Esophagus squamous epithelium (tissue), 5 donors: Measurements from ENCODE around the gene ZBTB21. TPM values are rescaled to one million over a fixed set of nuclear protein-coding genes. Genes with fewer than 3 reads are reported as not detected.
A peak's percentile ranks its signal among the peaks of the same experiment; 100 is the strongest.

Experiments used
- DNase-seq: peaks from one replicate; lab custom pipeline; 2025; lab: John Stamatoyannopoulos, UW
- H3K27ac ChIP-seq, 4 donors: fragments of 200-600 bp; sonication (generic); one replicate each; pipeline ENCODE4 v1.5.1; 2016 to 2019; ENCODE audit warnings: mild to moderate bottlenecking in 1 of 4
- H3K27me3 ChIP-seq, 4 donors: fragments of 200-600 bp; sonication (generic); 1 replicate in 3 of 4; 2 replicates in 1 of 4; pipeline versions ENCODE4 v1.5.1 to v1.6.0; 2017 to 2021; ENCODE audit warnings: antibody characterized with exemption in 1 of 4
- H3K36me3 ChIP-seq, 3 donors: fragments of 200-600 bp; sonication (generic); one replicate each; pipeline ENCODE4 v1.5.1; 2016 to 2019
- H3K4me1 ChIP-seq, 3 donors: fragments of 200-600 bp; sonication (generic); one replicate each; pipeline ENCODE4 v1.5.1; 2017 to 2019
- H3K4me3 ChIP-seq, 4 donors: fragments of 200-600 bp; sonication (generic); 1 replicate in 3 of 4; 2 replicates in 1 of 4; pipeline ENCODE4 v1.5.1; 2016 to 2019; ENCODE audit warnings: mild to moderate bottlenecking in 2 of 4, moderate library complexity in 1 of 4
- H3K9me3 ChIP-seq, 3 donors: fragments of 200-600 bp; sonication (generic); one replicate each; pipeline ENCODE4 v1.5.1; 2016 to 2019
- CTCF ChIP-seq, 6 experiments: fragments of 450-650 bp in 4 of 6; fragments of 200-600 bp in 2 of 6; sonication (generic) in 2 of 6; IDR thresholded peaks; one replicate each; pipeline ENCODE4 v1.5.1; 2016 to 2019; ENCODE audit warnings: antibody characterized with exemption in 6 of 6, mild to moderate bottlenecking in 4 of 6, moderate library complexity in 4 of 6
- POLR2A ChIP-seq, 4 donors: fragments of 450-650 bp; IDR thresholded peaks; one replicate each; pipeline ENCODE4 v1.6.1; 2017; ENCODE audit warnings: antibody characterized with exemption in 4 of 4, mild to moderate bottlenecking in 4 of 4, moderate library complexity in 3 of 4
- WGBS, 2 donors: methylation state at CpG; one replicate each; pipeline ENCODE4 v1.1.5; 2018; 5-methylcytosine and 5-hydroxymethylcytosine counted together
- intact Hi-C: fragments of 100-400 bp; cut with DNase I; formaldehyde crosslinking; loops from one replicate; pipeline ENCODE4 v1.15.0; 2022
- total RNA-seq, 4 donors: library from RNA; depleted of rRNA; stranded (reverse); fragments of >200 nt; gene quantifications; one replicate each; pipeline ENCODE4 v1.1.0, GENCODE V29; 2016
- donor health status: DM: yes; HTN: yes; CAD: no.

ZBTB21 gene
- total RNA-seq, 4 donors from 2014 or later: 5.9 to 10.3 (median 7.8) TPM

DNA sequence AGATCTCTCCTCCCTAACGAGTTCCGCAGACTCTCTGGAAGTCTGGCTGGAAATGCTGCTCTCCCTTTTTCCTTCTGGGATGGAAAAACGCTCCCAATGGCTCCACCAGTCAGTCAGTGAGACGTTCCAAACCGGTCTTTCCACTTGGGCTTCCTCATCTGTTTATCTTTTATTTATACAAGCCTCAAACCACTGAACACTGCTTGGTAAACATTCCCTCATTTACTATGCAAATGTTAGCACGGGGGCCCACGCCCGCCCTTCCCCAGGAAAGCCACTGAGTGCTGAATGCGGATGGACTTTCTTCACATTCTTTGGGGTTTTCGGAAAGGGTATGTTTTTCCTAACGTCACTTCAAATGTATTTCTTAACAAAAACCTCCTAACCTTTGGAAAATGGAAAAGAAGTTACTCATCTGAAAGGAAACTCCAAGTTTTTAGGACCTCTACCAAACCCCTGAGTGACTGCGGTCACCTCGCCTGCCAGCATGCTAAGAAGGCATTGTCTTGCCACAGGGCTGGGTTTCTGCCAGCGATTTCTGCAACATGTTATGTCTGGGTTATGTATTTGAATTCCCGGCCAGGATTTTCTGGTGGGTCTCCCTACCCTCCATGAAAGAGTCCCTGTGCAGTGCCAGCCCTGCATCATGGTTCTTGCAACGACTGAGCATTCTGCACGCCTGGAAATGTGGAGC is 47.0 kb upstream of the ZBTB21 start:
- DNase-seq: no peak
- intact Hi-C loops: no loop called here
- 22 to 26% methylated on average over 16 to 17 of the region's 17 CpGs for WGBS, 2 donors
- H3K4me3 ChIP-seq: peak overlapping the region in 1 of 4 donors; percentile 13
- no peaks in the 10 kb centered on the region for H3K9me3 ChIP-seq
- H3K36me3 ChIP-seq: no peaks in the 10 kb centered on the region
- H3K4me1 ChIP-seq: peaks cover 12 to 29% (median 16%) of the 10 kb centered on the region in 3 donors
- H3K27me3 ChIP-seq: no peaks in the 10 kb centered on the region
- H3K27ac ChIP-seq: peak overlapping the region in 3 of 4 donors; percentile 43 to 54 (median 49)
- TF ChIP-seq CTCF (IDR thresholded peaks at IDR 0.05) (no peak), POLR2A (IDR thresholded peaks at IDR 0.05) (no peak)

DNA sequence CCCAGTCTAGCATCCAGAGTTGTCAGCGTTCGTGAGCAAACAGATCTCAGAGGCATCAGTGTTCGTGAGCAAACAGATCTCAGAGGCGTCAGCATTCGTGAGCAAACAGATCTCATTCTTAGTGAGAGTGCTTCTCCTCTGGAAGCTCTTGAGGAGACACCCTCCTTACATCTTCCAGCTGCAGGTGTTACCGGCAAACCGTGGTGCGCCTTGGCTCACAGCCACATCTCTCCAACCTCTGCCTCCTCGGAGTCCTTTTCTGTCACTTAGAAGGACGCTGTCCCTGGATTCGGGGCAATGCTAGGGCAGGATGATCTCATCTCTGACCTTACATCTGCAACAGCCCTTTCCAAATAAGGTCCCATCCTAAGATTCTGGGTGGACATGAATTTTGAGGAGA is 46.3 kb upstream of the ZBTB21 start:
- TF ChIP-seq POLR2A (IDR thresholded peaks at IDR 0.05): no peak
- no peak for TF ChIP-seq CTCF (IDR thresholded peaks at IDR 0.05)
- H3K4me1 ChIP-seq: peaks cover 12 to 22% (median 16%) of the 10 kb centered on the region in 3 donors
- H3K27me3 ChIP-seq: no peaks in the 10 kb centered on the region
- peak overlapping the region in 3 of 4 donors; percentile 43 to 54 (median 49) for H3K27ac ChIP-seq
- intact Hi-C loops: no loop called here
- no peaks in the 10 kb centered on the region for H3K36me3 ChIP-seq
- H3K9me3 ChIP-seq: no peaks in the 10 kb centered on the region
- WGBS, 2 donors: 44 to 71% methylated on average over 8 to 11 of the region's 11 CpGs
- H3K4me3 ChIP-seq: no peak overlapping the region
- no peak for DNase-seq

DNA sequence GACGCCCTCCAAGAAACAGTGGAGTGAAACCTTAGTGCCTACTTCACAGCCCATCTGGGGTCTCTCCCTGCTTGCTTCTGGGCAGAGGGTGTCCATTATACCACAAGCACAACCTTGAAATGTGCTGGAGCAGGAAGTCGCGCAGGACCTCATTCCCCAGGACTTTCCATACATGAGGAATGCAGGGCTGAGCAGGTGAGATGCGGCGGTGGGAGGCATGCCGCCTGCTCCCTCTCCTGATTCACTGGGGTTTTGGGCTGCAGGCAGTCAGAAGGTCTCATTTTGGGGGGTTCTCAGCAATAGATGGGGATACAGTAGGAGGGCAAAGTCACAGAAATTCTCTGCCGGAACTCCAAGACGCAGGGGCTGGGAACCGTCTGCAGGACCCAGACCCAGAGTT is 45.3 kb upstream of the ZBTB21 start:
- H3K27me3 ChIP-seq: no peaks in the 10 kb centered on the region
- no peak for DNase-seq
- intact Hi-C loops: no loop called here
- H3K27ac ChIP-seq: no peak overlapping the region
- TF ChIP-seq CTCF (IDR thresholded peaks at IDR 0.05) (no peak), POLR2A (IDR thresholded peaks at IDR 0.05) (no peak)
- 77 to 94% methylated on average over 8 to 9 of the region's 9 CpGs for WGBS, 2 donors
- H3K9me3 ChIP-seq: no peaks in the 10 kb centered on the region
- no peaks in the 10 kb centered on the region for H3K36me3 ChIP-seq
- H3K4me3 ChIP-seq: no peak overlapping the region
- H3K4me1 ChIP-seq: peaks cover 12 to 21% (median 16%) of the 10 kb centered on the region in 3 donors

GRCh38 chr21:42051788-42052187 is 41.6 kb upstream of the ZBTB21 start:
- Histone ChIP-seq H3K27ac (no peak overlapping the region), H3K27me3 (no peaks in the 10 kb centered on the region), H3K4me3 (no peak overlapping the region), H3K4me1 (peaks cover 0 to 15% (median 9%) of the 10 kb centered on the region in 3 donors), H3K36me3 (no peaks in the 10 kb centered on the region), H3K9me3 (no peaks in the 10 kb centered on the region)
- WGBS, 2 donors: 42 to 52% methylated on average over 7 to 9 of the region's 9 CpGs
- TF ChIP-seq CTCF (IDR thresholded peaks at IDR 0.05) (no peak), POLR2A (IDR thresholded peaks at IDR 0.05) (no peak)
- no peak for DNase-seq
- intact Hi-C loops: no loop called here

DNA sequence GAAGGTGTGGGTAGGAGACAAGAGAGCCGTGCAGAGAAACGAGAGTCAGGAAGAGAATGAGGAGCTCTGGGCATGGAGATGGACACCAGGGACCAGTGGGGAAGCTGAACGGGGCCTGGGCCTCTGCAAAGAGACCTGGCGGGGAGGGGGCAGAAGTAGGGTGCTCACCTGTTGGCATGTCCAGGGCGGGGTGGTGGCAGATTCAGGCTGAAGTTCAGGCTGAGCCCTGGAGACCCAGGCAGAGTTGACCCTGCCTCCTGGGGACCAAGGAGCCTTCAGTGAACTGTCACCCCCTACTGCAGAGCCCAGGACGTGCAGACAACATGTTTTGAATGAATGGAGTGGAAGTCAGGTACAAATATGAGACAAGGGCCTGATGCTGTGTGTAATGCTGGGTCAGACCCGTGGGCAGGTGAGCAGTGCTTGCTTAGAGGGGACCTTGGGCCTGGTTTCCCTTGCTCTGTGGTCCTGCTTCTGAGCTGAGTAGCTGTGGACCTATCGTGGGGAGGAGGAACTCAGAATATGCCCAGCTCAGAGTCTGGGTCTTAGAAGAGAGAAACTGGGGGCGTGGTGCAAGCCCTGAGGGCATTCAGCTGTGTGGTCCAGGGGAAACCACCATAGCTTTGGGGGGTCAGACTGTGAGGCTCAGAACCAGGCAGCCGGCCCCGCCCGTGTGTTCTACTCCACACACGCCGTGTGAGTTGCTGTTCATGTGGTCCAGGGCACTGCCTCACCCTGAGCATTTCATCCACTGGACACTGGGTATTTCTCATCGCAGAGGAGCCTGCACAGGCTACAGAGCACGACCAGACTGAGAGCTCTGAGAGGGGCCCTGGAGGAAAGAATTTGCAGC is 39.6 kb upstream of the ZBTB21 start:
- intact Hi-C loops: no loop called here
- Histone ChIP-seq H3K36me3 (no peaks in the 10 kb centered on the region), H3K27me3 (no peaks in the 10 kb centered on the region), H3K4me1 (peaks cover 0 to 14% (median 5%) of the 10 kb centered on the region in 3 donors), H3K27ac (no peak overlapping the region), H3K4me3 (no peak overlapping the region), H3K9me3 (no peaks in the 10 kb centered on the region)
- TF ChIP-seq POLR2A (IDR thresholded peaks at IDR 0.05) (no peak), CTCF (IDR thresholded peaks at IDR 0.05) (no peak)
- no peak for DNase-seq
- 80 to 90% methylated on average over 8 to 15 of the region's 16 CpGs for WGBS, 2 donors
